HepG2 (cell line): ENCODE measurements around the gene UBE2G2. TPM values are rescaled to one million over a fixed set of nuclear protein-coding genes. Genes with fewer than 3 reads are reported as not detected.

ENCODE experiments used
- ATAC-seq: fragments of 200-7000 bp; cut with Tn5 transposase; 3 replicates; pipeline ENCODE4 v1.9.1; 2020; ENCODE audit warnings: mild to moderate bottlenecking, moderate library complexity
- BruUV-seq: library from RNA; stranded (reverse); fragments of 400-500 nt; replicated peaks from 2 replicates; lab custom pipeline; 2021; lab: Mats Ljungman, UMichigan
- CTCF ChIA-PET: fragments of 300-600 bp; formaldehyde crosslinking; extraction: SDS; loops from one replicate; lab custom pipeline; 2021; ENCODE audit warnings: low total read pairs, inconsistent platforms, low intra/inter-chr PET ratio; lab: Yijun Ruan, JAX
- POLR2A ChIA-PET: fragments of 350-600 bp; sonication (Branson Sonifier 250); formaldehyde crosslinking; loops from one replicate; lab custom pipeline; 2020; ENCODE audit warnings: antibody characterized with exemption, inconsistent platforms; lab: Yijun Ruan, JAX
- DNase-seq: peaks from one replicate; pipeline ENCODE4 v3.0.0-alpha.2; 2015; ENCODE audit warnings: low spot score
- FAIRE-seq: peaks from 3 replicates; lab custom pipeline; 2011; peaks lifted over from hg19 to GRCh38; lab: Jason Lieb, UNC
- H2AFZ ChIP-seq: one replicate; pipeline ENCODE4 v1.6.1; 2011; ENCODE audit warnings: low read length, inconsistent platforms
- H3K27ac ChIP-seq: fragments of 300-600 bp; 3 replicates; pipeline ENCODE4 v1.8.0; 2011; ENCODE audit warnings: mixed run types, mild to moderate bottlenecking, mixed read lengths, low read length, inconsistent platforms; ENCODE audit not compliant: insufficient read depth; ENCODE audit errors: extremely low read length
- H3K27me3 ChIP-seq, 2 experiments: fragments of 200-600 bp in 1 of 2; 2 replicates in 1 of 2; 3 replicates in 1 of 2; pipeline versions ENCODE4 v1.6.0 to v1.8.0; 2011; ENCODE audit warnings: low read length in 2 of 2, mild to moderate bottlenecking in 2 of 2, moderate library complexity in 2 of 2, inconsistent platforms in 1 of 2; ENCODE audit not compliant: insufficient read depth in 2 of 2, control insufficient read depth in 1 of 2
- H3K36me3 ChIP-seq, 2 experiments: fragments of 200-600 bp in 1 of 2; replicated peaks in 1 of 2; 2 replicates in 1 of 2; 3 replicates in 1 of 2; pipeline versions ENCODE4 v1.5.1 to v1.8.0; 2011; ENCODE audit warnings: low read length in 2 of 2, inconsistent platforms in 1 of 2; ENCODE audit not compliant: insufficient read depth in 2 of 2, control insufficient read depth in 1 of 2
- H3K4me1 ChIP-seq: 2 replicates; pipeline ENCODE4 v1.5.1; 2012; ENCODE audit warnings: low read length, inconsistent platforms; ENCODE audit not compliant: insufficient read depth
- H3K4me2 ChIP-seq: 2 replicates; pipeline ENCODE4 v1.6.0; 2011; ENCODE audit warnings: low read depth, low read length, inconsistent platforms
- H3K4me3 ChIP-seq, 3 experiments: fragments of 200-600 bp in 1 of 3; sonication (generic), shearing (Covaris generic) in 1 of 3; replicated peaks in 1 of 3; 2 replicates each; pipeline ENCODE4 v1.5.1; 2011 to 2016; ENCODE audit warnings: low read length in 3 of 3, inconsistent platforms in 2 of 3, low read depth in 2 of 3, mild to moderate bottlenecking in 2 of 3, control low read depth in 1 of 3, mixed read lengths in 1 of 3; ENCODE audit not compliant: insufficient read depth in 1 of 3
- H3K79me2 ChIP-seq: one replicate; pipeline ENCODE4 v1.6.1; 2011; ENCODE audit warnings: low read length, inconsistent platforms; ENCODE audit not compliant: insufficient read depth
- H3K9ac ChIP-seq: 2 replicates; pipeline ENCODE4 v1.6.0; 2011; ENCODE audit warnings: mild to moderate bottlenecking, low read depth, low read length, inconsistent platforms; ENCODE audit not compliant: insufficient read depth
- H3K9me3 ChIP-seq: 2 replicates; pipeline ENCODE4 v1.5.1; 2012; ENCODE audit warnings: mild to moderate bottlenecking, low read length
- H4K20me1 ChIP-seq: 2 replicates; pipeline ENCODE4 v1.6.0; 2011; ENCODE audit warnings: inconsistent platforms, mild to moderate bottlenecking, low read length, moderate library complexity; ENCODE audit not compliant: insufficient read depth
- CBX5 ChIP-seq: sonication (generic); formaldehyde crosslinking; IDR thresholded peaks from 2 replicates; pipeline ENCODE4 v1.4.0; 2020; ENCODE audit warnings: missing genetic modification reagents, borderline replicate concordance
- DNMT1 ChIP-seq: sonication (generic); formaldehyde crosslinking; IDR thresholded peaks from 2 replicates; pipeline ENCODE4 v1.5.1; 2020; ENCODE audit warnings: mild to moderate bottlenecking, missing genetic modification reagents
- EEA1 ChIP-seq: sonication (generic); formaldehyde crosslinking; IDR thresholded peaks from 2 replicates; pipeline ENCODE4 v1.5.1; 2020; ENCODE audit warnings: mild to moderate bottlenecking, missing genetic modification reagents, borderline replicate concordance
- IRF2 ChIP-seq: IDR thresholded peaks from 2 replicates; pipeline ENCODE4 v1.6.1; 2018; ENCODE audit warnings: missing genetic modification reagents, missing compliant biosample characterization
- MAFG ChIP-seq: sonication (generic); formaldehyde crosslinking; IDR thresholded peaks from 2 replicates; pipeline ENCODE4 v1.5.1; 2020; ENCODE audit warnings: mild to moderate bottlenecking, missing genetic modification reagents
- MAFK ChIP-seq, 2 experiments: IDR thresholded peaks in 1 of 2; conservative IDR thresholded peaks in 1 of 2; 2 replicates each; pipeline ENCODE4 v1.6.1; 2011; ENCODE audit warnings: improper control_type of control experiment in 2 of 2, low read length in 2 of 2
- MXD1 ChIP-seq: sonication (generic); formaldehyde crosslinking; IDR thresholded peaks from 2 replicates; pipeline ENCODE4 v1.4.0; 2020; ENCODE audit warnings: mild to moderate bottlenecking, missing genetic modification reagents
- PRDM4 ChIP-seq: sonication (generic); formaldehyde crosslinking; IDR thresholded peaks from 2 replicates; pipeline ENCODE4 v1.9.0; 2021; ENCODE audit warnings: missing genetic modification reagents, borderline replicate concordance
- SRSF1 ChIP-seq: fragments of 200-400 bp; formaldehyde crosslinking; optimal IDR thresholded peaks from 2 replicates; pipeline ENCODE3; 2017; ENCODE audit warnings: mild to moderate bottlenecking, low read depth, low read length, moderate library complexity
- SSRP1 ChIP-seq: IDR thresholded peaks from 2 replicates; pipeline ENCODE4 v1.6.1; 2016; ENCODE audit warnings: control low read depth
- ZFP1 ChIP-seq: IDR thresholded peaks from 2 replicates; pipeline ENCODE4 v1.6.1; 2016
- ZFP90 ChIP-seq: sonication (generic); formaldehyde crosslinking; IDR thresholded peaks from 2 replicates; pipeline ENCODE4 v1.8.0; 2022; ENCODE audit warnings: missing genetic modification reagents, mild to moderate bottlenecking, inconsistent platforms, borderline replicate concordance
- ZNF562 ChIP-seq: sonication (generic); formaldehyde crosslinking; IDR thresholded peaks from 2 replicates; pipeline ENCODE4 v1.8.0; 2022; ENCODE audit warnings: missing genetic modification reagents, borderline replicate concordance
- WGBS: methylation state at CpG from one replicate; pipeline ENCODE4 v1.1.6; 2017; ENCODE audit warnings: low lambda C conversion rate; 5-methylcytosine and 5-hydroxymethylcytosine counted together
- in situ Hi-C: cut with HindIII; loops from 2 replicates; pipeline ENCODE4 v1.10.0; 2017; ENCODE audit warnings: low pct_unique_long_range_greater_than_20kb; ENCODE audit not compliant: extremely low pct_ligation_motif_present
- intact Hi-C: fragments of 100-400 bp; cut with micrococcal nuclease; formaldehyde crosslinking; loops from one replicate; pipeline ENCODE4 v1.10.0; 2022; ENCODE audit not compliant: unreplicated experiment
- polyA plus RNA-seq, 8 experiments: library from polyadenylated mRNA; depleted of rRNA in 3 of 8; stranded (reverse) in 7 of 8; unstranded in 1 of 8; fragments of >200 nt; fragmentation: Illumina TruSeq in 4 of 8; extraction: Trizol in 4 of 8; gene quantifications; 2 replicates each; pipeline versions ENCODE4 v1.2.1 to v1.2.3, GENCODE V29; 2011 to 2016; ENCODE audit warnings: low read depth in 4 of 8, missing spikeins in 1 of 8, mixed read lengths in 1 of 8; ENCODE audit not compliant: insufficient read depth in 1 of 8
- total RNA-seq, 5 experiments: library from RNA; depleted of rRNA; stranded (reverse); fragments of >200 nt; fragmentation: Illumina TruSeq; extraction: Trizol; gene quantifications; 2 replicates each; pipeline ENCODE4 v1.2.3, GENCODE V29; 2016; ENCODE audit warnings: low read depth in 1 of 5
- TF ChIP-seq, protein P1 (sequence below): sonication (generic); formaldehyde crosslinking; IDR thresholded peaks from 2 replicates; pipeline ENCODE4 v1.5.0; 2020; ENCODE audit warnings: mild to moderate bottlenecking, missing genetic modification reagents
- TF ChIP-seq, protein P2 (sequence below): sonication (generic); formaldehyde crosslinking; IDR thresholded peaks from 2 replicates; pipeline ENCODE4 v1.8.1; 2023; ENCODE audit warnings: mild to moderate bottlenecking, missing genetic modification reagents

Gene UBE2G2
- total and polyA plus RNA-seq, 2 of the 13 experiments (the other 11 are each of a cell fraction or from before 2014, with no cell fraction given), result 55.4 to 92.0 TPM

DNA sequence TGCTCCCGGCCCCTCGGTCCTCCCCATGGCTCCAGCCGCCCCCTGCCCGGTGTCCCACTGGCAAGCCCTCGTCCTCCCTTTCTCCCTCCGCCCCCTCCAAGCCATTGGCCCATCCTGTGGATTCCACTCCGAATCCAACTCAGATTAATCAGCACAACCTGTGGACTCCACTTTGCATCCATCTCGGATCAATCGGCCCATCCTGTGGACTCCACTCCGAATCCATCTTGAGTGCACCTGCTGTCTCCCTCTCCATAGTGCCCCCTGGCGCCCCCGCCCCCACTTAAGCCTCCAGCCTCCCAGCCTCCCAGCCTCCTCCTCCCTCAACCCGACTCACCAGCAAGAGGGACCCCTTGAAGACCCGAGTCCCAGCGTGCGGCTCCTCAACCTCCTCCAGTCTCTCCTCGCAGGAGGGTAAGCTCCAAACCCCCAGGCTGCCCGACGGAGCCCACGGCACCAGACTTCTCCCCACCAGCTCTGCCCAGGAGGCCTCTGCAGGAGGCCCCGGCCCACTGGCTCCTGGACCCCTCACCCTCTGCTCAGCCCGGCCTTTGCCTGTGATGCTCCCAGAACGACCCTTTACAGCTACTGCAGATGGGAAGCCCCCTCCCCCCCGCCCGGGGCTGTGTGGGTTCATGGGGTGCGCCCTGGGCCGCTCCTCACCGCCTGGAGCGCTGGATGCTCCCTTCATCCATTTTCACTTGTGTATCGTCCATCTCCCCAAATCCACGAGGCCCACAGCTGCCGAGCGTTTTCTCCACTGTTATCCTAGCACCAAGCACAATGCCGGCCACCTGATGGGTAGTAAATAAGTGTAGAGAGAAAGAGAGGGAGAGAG is 49.6 kb downstream of the UBE2G2 start (continued):
- TF ChIP-seq MAFG (no peak), CBX5 (CRISPR knock-in tag) (no peak)

DNA sequence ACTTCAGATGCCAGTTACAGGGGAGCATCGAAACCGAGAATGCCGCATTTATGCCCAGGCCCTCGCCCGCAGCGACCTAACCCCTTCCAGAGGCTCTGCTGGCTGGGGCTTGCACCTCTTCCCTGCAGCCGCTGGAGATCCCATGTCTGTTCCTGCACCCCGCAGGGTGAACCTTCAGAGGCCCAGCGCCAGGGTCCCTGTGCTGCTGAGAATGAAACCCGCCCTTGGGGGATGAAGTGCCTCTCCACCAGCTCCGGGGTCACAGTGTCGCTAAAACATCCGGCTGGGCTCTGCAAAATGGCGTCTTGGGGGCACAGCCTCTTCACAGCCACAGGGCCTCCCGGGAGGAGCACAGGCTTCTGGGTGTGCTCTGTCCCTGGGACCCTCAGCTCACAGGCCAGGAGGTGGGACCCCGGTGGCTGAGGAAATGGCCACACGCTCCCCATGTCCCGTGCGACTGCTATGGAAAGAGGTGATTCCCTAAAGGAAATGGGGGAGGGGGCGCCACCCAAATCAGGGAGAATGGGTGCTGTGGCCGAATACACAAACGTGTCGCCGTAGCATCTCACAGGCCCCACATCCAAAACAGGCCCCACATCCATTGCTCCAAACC is 50.3 kb downstream of the UBE2G2 start:
- Histone ChIP-seq H3K4me2 (no peak overlapping the region), H3K4me3 (no peak overlapping the region), H3K4me1 (no peaks in the 10 kb centered on the region), H3K9ac (no peak overlapping the region), H3K79me2 (no peaks in the 10 kb centered on the region), H3K9me3 (no peaks in the 10 kb centered on the region), H2AFZ (no peak overlapping the region), H3K27me3 (peaks cover 11 to 50% of the 10 kb centered on the region in 2 experiments; a peak in 4 of 5 replicates), H4K20me1 (no peaks in the 10 kb centered on the region), H3K36me3 (no peaks in the 10 kb centered on the region), H3K27ac (no peak overlapping the region)
- DNase-seq (no peak), ATAC-seq (no peak; the same call in 2 of the 3 replicates), FAIRE-seq (no peak)
- WGBS, result 59% methylated on average over 12 of the region's 24 CpGs
- intact Hi-C loops, result no loop called here
- ChIA-PET CTCF (no interaction called here), POLR2A (no interaction called here)
- no TSS peak for BruUV-seq
- in situ Hi-C loops, result no loop called here
- TF ChIP-seq, protein P1, sequence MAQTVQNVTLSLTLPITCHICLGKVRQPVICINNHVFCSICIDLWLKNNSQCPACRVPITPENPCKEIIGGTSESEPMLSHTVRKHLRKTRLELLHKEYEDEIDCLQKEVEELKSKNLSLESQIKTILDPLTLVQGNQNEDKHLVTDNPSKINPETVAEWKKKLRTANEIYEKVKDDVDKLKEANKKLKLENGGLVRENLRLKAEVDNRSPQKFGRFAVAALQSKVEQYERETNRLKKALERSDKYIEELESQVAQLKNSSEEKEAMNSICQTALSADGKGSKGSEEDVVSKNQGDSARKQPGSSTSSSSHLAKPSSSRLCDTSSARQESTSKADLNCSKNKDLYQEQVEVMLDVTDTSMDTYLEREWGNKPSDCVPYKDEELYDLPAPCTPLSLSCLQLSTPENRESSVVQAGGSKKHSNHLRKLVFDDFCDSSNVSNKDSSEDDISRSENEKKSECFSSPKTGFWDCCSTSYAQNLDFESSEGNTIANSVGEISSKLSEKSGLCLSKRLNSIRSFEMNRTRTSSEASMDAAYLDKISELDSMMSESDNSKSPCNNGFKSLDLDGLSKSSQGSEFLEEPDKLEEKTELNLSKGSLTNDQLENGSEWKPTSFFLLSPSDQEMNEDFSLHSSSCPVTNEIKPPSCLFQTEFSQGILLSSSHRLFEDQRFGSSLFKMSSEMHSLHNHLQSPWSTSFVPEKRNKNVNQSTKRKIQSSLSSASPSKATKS (CRISPR knock-in tag), result no peak
- TF ChIP-seq DNMT1 (CRISPR knock-in tag) (no peak), SSRP1 (CRISPR knock-in tag) (no peak), EEA1 (CRISPR knock-in tag) (no peak), IRF2 (no peak), MXD1 (CRISPR knock-in tag) (no peak), PRDM4 (CRISPR knock-in tag) (no peak), SRSF1 (no peak), ZFP90 (CRISPR knock-in tag) (no peak), ZNF562 (CRISPR knock-in tag) (no peak), MAFK (conservative IDR thresholded peaks at IDR 0.05 in 1 of 2, IDR thresholded peaks at IDR 0.05 in 1 of 2; ENCODE audit: low read length in 2 of 2) (no peak), ZFP1 (CRISPR knock-in tag) (no peak)
- TF ChIP-seq, protein P2, sequence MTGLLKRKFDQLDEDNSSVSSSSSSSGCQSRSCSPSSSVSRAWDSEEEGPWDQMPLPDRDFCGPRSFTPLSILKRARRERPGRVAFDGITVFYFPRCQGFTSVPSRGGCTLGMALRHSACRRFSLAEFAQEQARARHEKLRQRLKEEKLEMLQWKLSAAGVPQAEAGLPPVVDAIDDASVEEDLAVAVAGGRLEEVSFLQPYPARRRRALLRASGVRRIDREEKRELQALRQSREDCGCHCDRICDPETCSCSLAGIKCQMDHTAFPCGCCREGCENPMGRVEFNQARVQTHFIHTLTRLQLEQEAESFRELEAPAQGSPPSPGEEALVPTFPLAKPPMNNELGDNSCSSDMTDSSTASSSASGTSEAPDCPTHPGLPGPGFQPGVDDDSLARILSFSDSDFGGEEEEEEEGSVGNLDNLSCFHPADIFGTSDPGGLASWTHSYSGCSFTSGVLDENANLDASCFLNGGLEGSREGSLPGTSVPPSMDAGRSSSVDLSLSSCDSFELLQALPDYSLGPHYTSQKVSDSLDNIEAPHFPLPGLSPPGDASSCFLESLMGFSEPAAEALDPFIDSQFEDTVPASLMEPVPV (CRISPR knock-in tag), result no peak
